HepG2 (cell line): ENCODE results near the gene SCT. TPM values are rescaled to one million over a fixed set of nuclear protein-coding genes. Genes with fewer than 3 reads are reported as not detected.

Experiments
- ATF7-NPFF ChIP-seq: sonication (generic); formaldehyde crosslinking; IDR thresholded peaks from 2 replicates; pipeline ENCODE4 v1.8.1; 2023; ENCODE audit warnings: mild to moderate bottlenecking, low read depth, missing genetic modification reagents, moderate library complexity
- ESRRA ChIP-seq: sonication (generic); formaldehyde crosslinking; IDR thresholded peaks from 2 replicates; pipeline ENCODE4 v1.5.1; 2020; ENCODE audit warnings: mild to moderate bottlenecking, low read depth, missing genetic modification reagents
- FOSL2 ChIP-seq: sonication (generic); formaldehyde crosslinking; IDR thresholded peaks from 2 replicates; pipeline ENCODE4 v1.4.0; 2020; ENCODE audit warnings: missing genetic modification reagents
- FOXA1 ChIP-seq, 2 experiments: fragments of 450-650 bp in 1 of 2; sonication (generic) in 1 of 2; formaldehyde crosslinking in 1 of 2; IDR thresholded peaks; 2 replicates each; pipeline versions ENCODE4 v1.4.0 to v1.6.1; 2016 to 2020; ENCODE audit warnings: missing genetic modification reagents in 1 of 2
- FOXA3 ChIP-seq: IDR thresholded peaks from 2 replicates; pipeline ENCODE4 v1.6.1; 2016; ENCODE audit warnings: missing genetic modification reagents, missing compliant biosample characterization
- GTF2F1 ChIP-seq: fragments of 150-350 bp; IDR thresholded peaks from 2 replicates; pipeline ENCODE4 v1.6.1; 2014; ENCODE audit warnings: low read length
- HOXD1 ChIP-seq: sonication (generic); formaldehyde crosslinking; IDR thresholded peaks from 2 replicates; pipeline ENCODE4 v1.5.0; 2020; ENCODE audit warnings: missing genetic modification reagents
- KAT8 ChIP-seq: IDR thresholded peaks from 2 replicates; pipeline ENCODE4 v1.6.1; 2016; ENCODE audit warnings: missing genetic modification reagents, missing compliant biosample characterization
- PHF20 ChIP-seq: sonication (generic); formaldehyde crosslinking; IDR thresholded peaks from 2 replicates; pipeline ENCODE4 v1.5.0; 2020; ENCODE audit warnings: mild to moderate bottlenecking, missing genetic modification reagents
- SAP130 ChIP-seq: IDR thresholded peaks from 2 replicates; pipeline ENCODE4 v1.6.1; 2016; ENCODE audit warnings: low read depth
- SATB2 ChIP-seq: sonication (generic); formaldehyde crosslinking; IDR thresholded peaks from 2 replicates; pipeline ENCODE4 v1.5.0; 2020; ENCODE audit warnings: missing genetic modification reagents
- ZMYM2 ChIP-seq: sonication (generic); formaldehyde crosslinking; IDR thresholded peaks from 2 replicates; pipeline ENCODE4 v1.8.0; 2022; ENCODE audit warnings: mild to moderate bottlenecking, missing genetic modification reagents
- ZNF33A ChIP-seq: sonication (generic); formaldehyde crosslinking; IDR thresholded peaks from 2 replicates; pipeline ENCODE4 v1.5.1; 2020; ENCODE audit warnings: missing genetic modification reagents, mild to moderate bottlenecking, moderate library complexity, borderline replicate concordance
- ZNF430 ChIP-seq: sonication (generic); formaldehyde crosslinking; IDR thresholded peaks from 2 replicates; pipeline ENCODE4 v1.9.0; 2021; ENCODE audit warnings: mild to moderate bottlenecking, missing genetic modification reagents
- ZNF788 ChIP-seq: sonication (generic); formaldehyde crosslinking; IDR thresholded peaks from 2 replicates; pipeline ENCODE4 v1.5.0; 2020; ENCODE audit warnings: mild to moderate bottlenecking, missing genetic modification reagents, borderline replicate concordance
- polyA plus RNA-seq, 8 experiments: library from polyadenylated mRNA; depleted of rRNA in 3 of 8; stranded (reverse) in 7 of 8; unstranded in 1 of 8; fragments of >200 nt; fragmentation: Illumina TruSeq in 4 of 8; extraction: Trizol in 4 of 8; gene quantifications; 2 replicates each; pipeline versions ENCODE4 v1.2.1 to v1.2.3, GENCODE V29; 2011 to 2016; ENCODE audit warnings: low read depth in 4 of 8, missing spikeins in 1 of 8, mixed read lengths in 1 of 8; ENCODE audit not compliant: insufficient read depth in 1 of 8
- total RNA-seq, 5 experiments: library from RNA; depleted of rRNA; stranded (reverse); fragments of >200 nt; fragmentation: Illumina TruSeq; extraction: Trizol; gene quantifications; 2 replicates each; pipeline ENCODE4 v1.2.3, GENCODE V29; 2016; ENCODE audit warnings: low read depth in 1 of 5
- TF ChIP-seq, protein P1 (sequence below): sonication (generic); formaldehyde crosslinking; IDR thresholded peaks from 2 replicates; pipeline ENCODE4 v1.4.0; 2020; ENCODE audit warnings: missing genetic modification reagents, low read depth, mild to moderate bottlenecking, borderline replicate concordance
- TF ChIP-seq, protein P2 (sequence below): IDR thresholded peaks from 2 replicates; pipeline ENCODE4 v1.6.1; 2012; ENCODE audit warnings: low read depth, low read length, improper control_type of control experiment
- TF ChIP-seq, protein P3 (sequence below): IDR thresholded peaks from 2 replicates; pipeline ENCODE4 v1.6.1; 2016; ENCODE audit warnings: mild to moderate bottlenecking
- TF ChIP-seq, protein P4 (sequence below), 2 experiments: sonication (generic) in 1 of 2; formaldehyde crosslinking in 1 of 2; IDR thresholded peaks; 2 replicates each; pipeline versions ENCODE4 v1.4.0 to v1.6.1; 2016 to 2020; ENCODE audit warnings: borderline replicate concordance in 1 of 2, low read depth in 1 of 2, mild to moderate bottlenecking in 1 of 2, missing genetic modification reagents in 1 of 2
- TF ChIP-seq, protein P5 (sequence below): IDR thresholded peaks from 2 replicates; pipeline ENCODE4 v1.6.1; 2016; ENCODE audit warnings: missing compliant biosample characterization, missing genetic modification reagents, borderline replicate concordance

SCT gene
- total and polyA plus RNA-seq, 2 of the 13 experiments (the other 11 are each of a cell fraction or from before 2014, with no cell fraction given), result not detected

DNA sequence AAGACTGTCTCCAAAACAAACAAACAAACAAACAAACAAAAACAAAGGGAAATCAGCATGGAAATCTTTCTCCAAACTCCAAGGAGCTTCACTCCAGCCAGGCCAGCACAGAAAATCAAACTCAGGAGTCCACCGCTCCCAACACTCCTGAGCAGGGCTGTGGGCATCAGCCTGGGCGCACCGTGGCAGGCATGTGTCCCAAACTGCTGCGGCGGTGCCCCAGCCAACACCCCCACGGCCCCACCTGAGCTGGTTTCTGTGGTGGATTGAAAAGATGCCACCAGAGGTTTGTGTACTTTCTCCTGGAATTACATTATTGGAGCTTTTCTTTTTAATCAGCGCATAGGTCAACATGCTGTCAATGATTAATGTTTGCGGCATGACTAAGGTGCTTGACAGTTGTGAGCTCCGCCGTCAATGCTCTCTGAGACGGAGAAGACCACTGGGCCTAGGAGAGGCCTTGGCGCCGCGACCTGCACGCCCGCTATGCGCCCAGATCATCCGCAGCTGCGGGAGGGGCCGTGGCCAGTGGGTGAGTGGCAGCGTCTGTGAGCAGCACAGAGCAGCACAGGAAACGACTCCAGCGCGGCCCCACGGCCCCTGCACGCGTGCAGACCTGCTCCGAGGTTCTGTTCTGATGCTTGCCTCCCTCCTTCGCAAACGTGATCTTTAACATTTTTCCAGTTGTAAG is 28.2 kb upstream of the SCT start (continued):
- no peak for TF ChIP-seq PHF20
- 0 out of 2 replicates have a peak, but pooled peaks have one; percentile 22 for TF ChIP-seq ESRRA (CRISPR knock-in tag)
- 0 out of 2 replicates have a peak, but pooled peaks have one; percentile 38 for TF ChIP-seq KAT8 (CRISPR knock-in tag)
- TF ChIP-seq SATB2 (CRISPR knock-in tag), result no peak
- TF ChIP-seq FOSL2 (CRISPR knock-in tag), result peak; percentile 74
- TF ChIP-seq, protein P1, sequence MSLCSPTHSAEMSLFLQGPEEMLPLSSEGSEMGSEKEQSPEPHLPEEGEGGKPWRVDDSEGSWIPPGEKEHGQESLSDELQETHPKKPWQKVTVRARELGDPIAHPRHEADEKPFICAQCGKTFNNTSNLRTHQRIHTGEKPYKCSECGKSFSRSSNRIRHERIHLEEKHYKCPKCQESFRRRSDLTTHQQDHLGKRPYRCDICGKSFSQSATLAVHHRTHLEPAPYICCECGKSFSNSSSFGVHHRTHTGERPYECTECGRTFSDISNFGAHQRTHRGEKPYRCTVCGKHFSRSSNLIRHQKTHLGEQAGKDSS, result 0 out of 2 replicates have a peak, but pooled peaks have one; percentile 43
- TF ChIP-seq ZNF788 (CRISPR knock-in tag), result no peak
- TF ChIP-seq, protein P2, sequence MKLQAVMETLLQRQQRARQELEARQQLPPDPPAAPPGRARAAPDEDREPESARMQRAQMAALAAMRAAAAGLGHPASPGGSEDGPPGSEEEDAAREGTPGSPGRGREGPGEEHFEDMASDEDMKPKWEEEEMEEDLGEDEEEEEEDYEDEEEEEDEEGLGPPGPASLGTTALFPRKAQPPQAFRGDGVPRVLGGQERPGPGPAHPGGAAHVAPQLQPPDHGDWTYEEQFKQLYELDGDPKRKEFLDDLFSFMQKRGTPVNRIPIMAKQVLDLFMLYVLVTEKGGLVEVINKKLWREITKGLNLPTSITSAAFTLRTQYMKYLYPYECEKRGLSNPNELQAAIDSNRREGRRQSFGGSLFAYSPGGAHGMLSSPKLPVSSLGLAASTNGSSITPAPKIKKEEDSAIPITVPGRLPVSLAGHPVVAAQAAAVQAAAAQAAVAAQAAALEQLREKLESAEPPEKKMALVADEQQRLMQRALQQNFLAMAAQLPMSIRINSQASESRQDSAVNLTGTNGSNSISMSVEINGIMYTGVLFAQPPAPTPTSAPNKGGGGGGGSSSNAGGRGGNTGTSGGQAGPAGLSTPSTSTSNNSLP, result peak; percentile 91
- TF ChIP-seq ZNF430, result no peak
- TF ChIP-seq SAP130 (CRISPR knock-in tag), result peak; percentile 92
- no peak for TF ChIP-seq GTF2F1
- 0 out of 2 replicates have a peak, but pooled peaks have one; percentile 35 for TF ChIP-seq HOXD1 (CRISPR knock-in tag)
- TF ChIP-seq FOXA3, result peak; percentile 87
- no peak for TF ChIP-seq ZNF33A
- TF ChIP-seq, protein P3, sequence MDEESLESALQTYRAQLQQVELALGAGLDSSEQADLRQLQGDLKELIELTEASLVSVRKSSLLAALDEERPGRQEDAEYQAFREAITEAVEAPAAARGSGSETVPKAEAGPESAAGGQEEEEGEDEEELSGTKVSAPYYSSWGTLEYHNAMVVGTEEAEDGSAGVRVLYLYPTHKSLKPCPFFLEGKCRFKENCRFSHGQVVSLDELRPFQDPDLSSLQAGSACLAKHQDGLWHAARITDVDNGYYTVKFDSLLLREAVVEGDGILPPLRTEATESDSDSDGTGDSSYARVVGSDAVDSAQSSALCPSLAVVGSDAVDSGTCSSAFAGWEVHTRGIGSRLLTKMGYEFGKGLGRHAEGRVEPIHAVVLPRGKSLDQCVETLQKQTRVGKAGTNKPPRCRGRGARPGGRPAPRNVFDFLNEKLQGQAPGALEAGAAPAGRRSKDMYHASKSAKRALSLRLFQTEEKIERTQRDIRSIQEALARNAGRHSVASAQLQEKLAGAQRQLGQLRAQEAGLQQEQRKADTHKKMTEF (CRISPR knock-in tag), result peak; percentile 57
- TF ChIP-seq FOXA1 (IDR thresholded peaks at IDR 0.05), result no peak
- TF ChIP-seq FOXA1 (CRISPR knock-in tag; IDR thresholded peaks at IDR 0.05), result peak; percentile 90
- TF ChIP-seq, protein P4, sequence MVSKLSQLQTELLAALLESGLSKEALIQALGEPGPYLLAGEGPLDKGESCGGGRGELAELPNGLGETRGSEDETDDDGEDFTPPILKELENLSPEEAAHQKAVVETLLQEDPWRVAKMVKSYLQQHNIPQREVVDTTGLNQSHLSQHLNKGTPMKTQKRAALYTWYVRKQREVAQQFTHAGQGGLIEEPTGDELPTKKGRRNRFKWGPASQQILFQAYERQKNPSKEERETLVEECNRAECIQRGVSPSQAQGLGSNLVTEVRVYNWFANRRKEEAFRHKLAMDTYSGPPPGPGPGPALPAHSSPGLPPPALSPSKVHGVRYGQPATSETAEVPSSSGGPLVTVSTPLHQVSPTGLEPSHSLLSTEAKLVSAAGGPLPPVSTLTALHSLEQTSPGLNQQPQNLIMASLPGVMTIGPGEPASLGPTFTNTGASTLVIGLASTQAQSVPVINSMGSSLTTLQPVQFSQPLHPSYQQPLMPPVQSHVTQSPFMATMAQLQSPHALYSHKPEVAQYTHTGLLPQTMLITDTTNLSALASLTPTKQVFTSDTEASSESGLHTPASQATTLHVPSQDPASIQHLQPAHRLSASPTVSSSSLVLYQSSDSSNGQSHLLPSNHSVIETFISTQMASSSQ (IDR thresholded peaks at IDR 0.05; ENCODE audit: low read depth), result peak; percentile 90
- TF ChIP-seq, protein P4 (CRISPR knock-in tag; IDR thresholded peaks at IDR 0.05; ENCODE audit: borderline replicate concordance), result peak; percentile 94
- no peak for TF ChIP-seq ATF7-NPFF (CRISPR knock-in tag)
- TF ChIP-seq, protein P5, sequence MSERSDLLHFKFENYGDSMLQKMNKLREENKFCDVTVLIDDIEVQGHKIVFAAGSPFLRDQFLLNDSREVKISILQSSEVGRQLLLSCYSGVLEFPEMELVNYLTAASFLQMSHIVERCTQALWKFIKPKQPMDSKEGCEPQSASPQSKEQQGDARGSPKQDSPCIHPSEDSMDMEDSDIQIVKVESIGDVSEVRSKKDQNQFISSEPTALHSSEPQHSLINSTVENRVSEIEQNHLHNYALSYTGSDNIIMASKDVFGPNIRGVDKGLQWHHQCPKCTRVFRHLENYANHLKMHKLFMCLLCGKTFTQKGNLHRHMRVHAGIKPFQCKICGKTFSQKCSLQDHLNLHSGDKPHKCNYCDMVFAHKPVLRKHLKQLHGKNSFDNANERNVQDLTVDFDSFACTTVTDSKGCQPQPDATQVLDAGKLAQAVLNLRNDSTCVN (CRISPR knock-in tag), result no peak
- TF ChIP-seq ZMYM2 (CRISPR knock-in tag), result no peak
